ENCODE results near the gene CMTM1. TPM values are rescaled to one million over a fixed set of nuclear protein-coding genes. Genes with fewer than 3 reads are reported as not detected.
A peak's percentile ranks its signal among the peaks of the same experiment; 100 is the strongest.

Gene CMTM1
- total and polyA plus RNA-seq, 7 donors, result 0.71 to 3.0 (median 1.3) TPM; not detected in 2

- TF ChIP-seq, protein P1, sequence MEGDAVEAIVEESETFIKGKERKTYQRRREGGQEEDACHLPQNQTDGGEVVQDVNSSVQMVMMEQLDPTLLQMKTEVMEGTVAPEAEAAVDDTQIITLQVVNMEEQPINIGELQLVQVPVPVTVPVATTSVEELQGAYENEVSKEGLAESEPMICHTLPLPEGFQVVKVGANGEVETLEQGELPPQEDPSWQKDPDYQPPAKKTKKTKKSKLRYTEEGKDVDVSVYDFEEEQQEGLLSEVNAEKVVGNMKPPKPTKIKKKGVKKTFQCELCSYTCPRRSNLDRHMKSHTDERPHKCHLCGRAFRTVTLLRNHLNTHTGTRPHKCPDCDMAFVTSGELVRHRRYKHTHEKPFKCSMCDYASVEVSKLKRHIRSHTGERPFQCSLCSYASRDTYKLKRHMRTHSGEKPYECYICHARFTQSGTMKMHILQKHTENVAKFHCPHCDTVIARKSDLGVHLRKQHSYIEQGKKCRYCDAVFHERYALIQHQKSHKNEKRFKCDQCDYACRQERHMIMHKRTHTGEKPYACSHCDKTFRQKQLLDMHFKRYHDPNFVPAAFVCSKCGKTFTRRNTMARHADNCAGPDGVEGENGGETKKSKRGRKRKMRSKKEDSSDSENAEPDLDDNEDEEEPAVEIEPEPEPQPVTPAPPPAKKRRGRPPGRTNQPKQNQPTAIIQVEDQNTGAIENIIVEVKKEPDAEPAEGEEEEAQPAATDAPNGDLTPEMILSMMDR (IDR thresholded peaks at IDR 0.05), result no peak
- TF ChIP-seq POLR2AphosphoS5 (IDR thresholded peaks at IDR 0.05), result no peak
- no peak for TF ChIP-seq EP300 (IDR thresholded peaks at IDR 0.05)
- TF ChIP-seq POLR2A (IDR thresholded peaks at IDR 0.05), result no peak
- no peaks in the 10 kb centered on the region for H3K9me3 ChIP-seq
- intact Hi-C loops (cut with DNase I), result no loop called here
- no peak overlapping the region for H3K4me3 ChIP-seq
- H3K27me3 ChIP-seq, result no peaks in the 10 kb centered on the region
- 87% methylated on average over 6 of the region's 6 CpGs for WGBS, 2 donors
- no peak overlapping the region for H3K27ac ChIP-seq
- peaks cover 0 to 13% (median 2%) of the 10 kb centered on the region in 4 donors for H3K4me1 ChIP-seq
- peaks cover 0 to 57% (median 19%) of the 10 kb centered on the region in 4 donors for H3K36me3 ChIP-seq
- no peak for DNase-seq
Measured at GRCh38 chr16:66543541-66543940, 22.7 kb upstream of the CMTM1 start.

DNA sequence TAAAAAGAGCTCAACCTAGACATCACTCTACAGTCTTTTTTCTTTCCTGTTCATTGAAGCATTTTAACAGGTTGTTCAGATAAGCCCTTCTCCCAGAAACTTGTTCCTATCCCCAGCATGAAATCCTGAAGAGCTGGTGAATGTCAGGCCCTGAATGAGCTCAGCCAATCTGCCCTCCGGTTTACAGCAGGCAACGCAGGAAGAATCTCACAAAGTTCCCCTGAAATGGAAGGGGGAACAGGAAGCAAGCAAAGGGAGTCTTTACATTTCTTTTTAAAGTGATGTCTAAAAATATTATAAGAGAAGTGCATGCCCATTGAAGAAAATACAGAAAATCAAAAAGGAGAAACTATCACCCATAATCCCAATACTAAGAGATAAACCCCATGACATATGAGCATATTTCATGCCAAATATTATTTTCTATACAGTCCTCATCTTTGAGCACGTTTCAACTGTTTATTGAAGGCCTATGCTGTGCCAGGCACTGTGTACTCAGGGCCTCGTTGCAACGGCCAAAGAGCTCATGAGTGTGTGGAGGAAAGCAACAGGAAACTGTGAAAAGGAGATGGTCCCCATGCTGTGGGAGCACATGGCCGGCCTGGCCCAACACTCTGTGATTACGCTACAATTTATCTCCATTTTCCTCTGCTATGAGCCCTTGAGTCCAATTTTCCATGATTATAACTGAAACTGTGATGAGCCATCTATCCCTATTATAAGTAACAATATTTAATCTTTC is 22.1 kb upstream of the CMTM1 start:
- H3K27me3 ChIP-seq, result no peaks in the 10 kb centered on the region
- intact Hi-C loops (cut with DNase I), result no loop called here
- peaks cover 0 to 51% (median 19%) of the 10 kb centered on the region in 4 donors for H3K36me3 ChIP-seq
- no peak for DNase-seq
- H3K9me3 ChIP-seq, result no peaks in the 10 kb centered on the region
- H3K4me3 ChIP-seq, result no peak overlapping the region
- no peak for TF ChIP-seq EP300 (IDR thresholded peaks at IDR 0.05)
- no peak for TF ChIP-seq POLR2AphosphoS5 (IDR thresholded peaks at IDR 0.05)
- TF ChIP-seq, protein P1 (IDR thresholded peaks at IDR 0.05), result no peak
- no peak for TF ChIP-seq POLR2A (IDR thresholded peaks at IDR 0.05)
- H3K27ac ChIP-seq, result no peak overlapping the region
- 64 to 80% methylated on average over 7 of the region's 7 CpGs for WGBS, 2 donors
- peaks cover 0 to 20% (median 8%) of the 10 kb centered on the region in 4 donors for H3K4me1 ChIP-seq

- intact Hi-C loops (cut with DNase I), result no loop called here
- Histone ChIP-seq H3K36me3 (peaks cover 0 to 24% (median 11%) of the 10 kb centered on the region in 4 donors), H3K4me1 (peaks cover 0 to 39% (median 31%) of the 10 kb centered on the region in 4 donors), H3K4me3 (no peak overlapping the region), H3K27me3 (no peaks in the 10 kb centered on the region), H3K27ac (peak overlapping the region in 2 of 4 donors; percentile 1 to 94), H3K9me3 (no peaks in the 10 kb centered on the region)
- TF ChIP-seq POLR2AphosphoS5 (IDR thresholded peaks at IDR 0.05) (no peak), EP300 (IDR thresholded peaks at IDR 0.05) (no peak), POLR2A (IDR thresholded peaks at IDR 0.05) (no peak)
- TF ChIP-seq, protein P1 (IDR thresholded peaks at IDR 0.05), result no peak
- DNase-seq, result no peak
- 94 to 98% methylated on average over 5 of the region's 5 CpGs for WGBS, 2 donors
Measured at GRCh38 chr16:66547101-66547989, 18.9 kb upstream of the CMTM1 start.

- Histone ChIP-seq H3K27me3 (no peaks in the 10 kb centered on the region), H3K27ac (peak overlapping the region; percentile 94 to 99 (median 98)), H3K9me3 (no peaks in the 10 kb centered on the region), H3K4me1 (peaks cover 0 to 45% (median 34%) of the 10 kb centered on the region in 4 donors), H3K4me3 (no peak overlapping the region), H3K36me3 (peaks cover 0 to 22% (median 11%) of the 10 kb centered on the region in 4 donors)
- TF ChIP-seq POLR2A (IDR thresholded peaks at IDR 0.05) (no peak), POLR2AphosphoS5 (IDR thresholded peaks at IDR 0.05) (no peak), EP300 (IDR thresholded peaks at IDR 0.05) (no peak)
- TF ChIP-seq, protein P1 (IDR thresholded peaks at IDR 0.05), result no peak
- intact Hi-C loops (cut with DNase I), result loop anchor here (2.0 kb wide), 1 partner anchor 63 kb away; no protein-coding TSS in a partner anchor
- no peak for DNase-seq
- 93 to 94% methylated on average over 4 of the region's 4 CpGs for WGBS, 2 donors
Measured at GRCh38 chr16:66548068-66548467, 18.2 kb upstream of the CMTM1 start.

Measured in sigmoid colon (tissue), 7 donors.